ENCODE data around the gene NNT.
"Not testable (repeated sequence)": the region's sequence is repeated elsewhere in the genome, so short reads cannot be mapped to it uniquely, and the experiment has no call there.

Gene NNT

GRCh38 chr5:43584166-43584699, 18.7 kb upstream of the NNT start:
- DNase-seq, result no peak

- no peak for DNase-seq
Measured at GRCh38 chr5:43588842-43589241, 14.1 kb upstream of the NNT start.

GRCh38 chr5:43589310-43589709, 13.7 kb upstream of the NNT start:
- DNase-seq, result no peak

- no peak for DNase-seq
Measured at GRCh38 chr5:43590700-43591099, 12.3 kb upstream of the NNT start.

- DNase-seq, result no peak
Measured at GRCh38 chr5:43592363-43592762, 10.6 kb upstream of the NNT start.

- DNase-seq, result not testable (repeated sequence)
Measured at GRCh38 chr5:43598927-43599326, 4.1 kb upstream of the NNT start.

GRCh38 chr5:43601454-43602260, 1.3 kb upstream of the NNT start:
- no peak for DNase-seq

- DNase-seq, result peak; percentile 30
Measured at GRCh38 chr5:43603344-43604217, 601 bp downstream of the NNT start.

GRCh38 chr5:43604699-43605098, 1.7 kb downstream of the NNT start:
- no peak for DNase-seq

DNA sequence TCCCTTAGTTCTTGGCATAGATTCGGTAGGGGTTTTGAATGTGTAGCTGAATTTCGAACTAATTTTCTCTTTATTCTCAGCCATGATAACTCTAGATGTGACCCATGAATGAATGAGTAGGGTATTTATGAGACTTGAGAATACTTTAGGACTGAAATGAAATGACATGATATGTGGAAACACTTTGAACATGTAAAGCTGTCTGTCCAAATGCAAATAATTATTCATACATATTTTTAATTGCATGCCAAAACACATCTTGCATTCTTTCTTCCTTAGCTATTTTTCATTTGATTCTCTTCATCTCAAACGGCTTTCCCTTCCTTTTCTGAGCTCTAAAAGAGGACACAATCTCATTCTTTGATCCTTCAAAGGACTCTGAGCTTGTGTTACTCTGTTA, 3.4 kb downstream of the NNT start:
- DNase-seq, result no peak

DNA sequence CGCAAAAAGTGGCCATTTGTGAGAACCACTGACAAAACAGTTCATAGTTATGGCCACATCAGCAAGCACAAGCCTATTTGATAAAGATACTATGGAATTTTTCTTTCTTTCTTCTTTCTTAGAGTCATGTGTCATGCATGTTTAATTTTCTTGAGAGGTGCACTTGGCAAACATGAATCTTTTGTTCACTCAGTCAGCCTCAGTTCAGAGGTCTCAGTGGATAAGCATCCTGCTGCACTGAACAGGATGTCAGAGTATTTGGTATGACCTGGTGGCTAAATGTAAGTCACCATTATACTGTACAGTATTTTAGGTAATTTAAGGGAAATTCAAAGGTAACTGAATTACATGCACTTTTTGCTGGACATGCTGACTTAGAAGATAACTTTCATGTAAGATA, 5.4 kb downstream of the NNT start:
- no peak for DNase-seq

- no peak for DNase-seq
Measured at GRCh38 chr5:43609752-43610151, 6.8 kb downstream of the NNT start.

DNA sequence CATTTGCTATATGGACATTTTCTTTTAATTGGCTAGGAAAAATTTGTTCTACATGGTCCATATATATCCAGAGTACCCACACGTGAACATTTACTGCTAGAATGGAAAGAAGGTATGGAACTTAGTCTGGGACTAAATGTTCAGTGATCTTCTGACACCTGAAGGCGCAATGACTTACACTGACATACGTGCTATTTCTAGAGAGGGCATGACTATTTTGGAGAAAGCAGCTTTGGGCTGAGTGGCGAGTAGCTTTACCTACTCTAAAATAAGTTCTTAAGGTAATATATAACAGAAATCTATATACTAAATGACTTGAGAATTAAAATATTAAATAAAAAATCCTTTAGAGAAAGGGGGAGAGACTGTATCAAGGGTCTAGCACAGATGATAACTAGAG, 10.4 kb downstream of the NNT start:
- DNase-seq, result no peak

GRCh38 chr5:43615445-43616184, 12.6 kb downstream of the NNT start:
- no peak for DNase-seq

- no peak for DNase-seq
Measured at GRCh38 chr5:43616535-43616934, 13.6 kb downstream of the NNT start.

DNA sequence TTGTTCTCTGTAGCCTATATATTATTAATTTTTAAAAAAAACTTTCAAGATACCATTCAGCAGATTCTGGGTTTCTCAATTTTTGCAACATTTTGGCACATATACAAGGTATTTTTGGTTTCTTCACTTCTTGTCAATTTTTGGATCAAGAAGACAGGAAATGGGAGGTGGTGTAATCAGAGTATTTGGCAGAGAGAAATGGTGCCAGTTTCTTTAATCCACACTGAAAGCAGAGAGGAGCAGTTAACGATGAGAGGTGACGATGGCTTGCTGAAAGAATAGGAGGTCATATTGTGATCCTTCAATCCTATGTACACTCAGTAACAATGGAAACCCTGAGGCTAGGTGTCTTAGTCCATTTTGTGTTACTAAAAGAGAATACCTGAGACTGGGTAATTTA, 16.4 kb downstream of the NNT start:
- DNase-seq, result no peak

GRCh38 chr5:43619911-43620310, 16.9 kb downstream of the NNT start:
- DNase-seq, result no peak

DNA sequence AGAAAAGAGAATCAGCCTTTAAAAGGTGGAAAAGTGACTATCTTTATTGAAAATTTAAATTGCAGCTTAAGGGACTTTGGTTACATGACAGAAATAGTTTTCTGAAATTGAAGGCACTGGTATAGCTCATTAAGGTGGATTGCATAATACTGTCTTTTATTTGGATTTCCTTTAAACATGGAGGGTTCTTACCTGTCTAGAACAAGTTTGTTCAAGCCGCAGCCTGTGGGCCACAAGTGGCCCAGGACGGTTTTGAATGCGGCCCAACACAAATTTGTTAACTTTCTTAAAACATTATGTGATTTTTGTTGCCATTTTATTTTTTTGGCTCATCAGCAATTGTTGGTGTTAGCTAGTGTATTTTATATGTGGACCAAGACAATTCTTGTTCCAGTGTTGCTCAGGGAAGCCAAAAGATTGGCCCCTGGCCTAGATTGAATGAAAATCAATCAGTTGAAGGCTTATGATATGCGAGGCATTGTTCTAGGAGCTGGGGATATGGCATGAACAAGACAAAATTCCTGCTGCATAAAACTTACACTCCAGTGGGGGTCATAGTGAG, 18.0 kb downstream of the NNT start:
- DNase-seq, result no peak

GRCh38 chr5:43622074-43622473, 19.1 kb downstream of the NNT start:
- no peak for DNase-seq

GRCh38 chr5:43623048-43623680, 20.2 kb downstream of the NNT start:
- DNase-seq, result no peak

DNA sequence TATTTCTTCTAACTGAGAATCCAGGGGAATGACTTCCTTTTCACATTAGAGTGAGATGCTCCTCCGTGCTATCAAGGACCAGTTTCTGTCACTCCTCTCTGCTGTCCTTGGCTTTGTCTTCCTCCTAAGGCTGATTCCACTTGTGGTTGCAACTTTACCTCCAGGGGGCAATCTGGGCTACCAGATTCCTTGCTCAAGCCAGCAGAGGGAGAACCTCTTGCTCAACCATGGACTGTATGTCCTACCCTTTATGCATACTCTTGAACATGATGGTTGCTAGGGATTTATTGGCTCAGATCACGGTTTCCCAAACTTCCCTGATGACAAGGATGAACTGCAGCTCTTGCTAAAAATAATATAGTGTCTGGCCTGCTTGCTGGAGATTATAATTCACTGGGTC, 24.0 kb downstream of the NNT start:
- DNase-seq, result no peak

DNA sequence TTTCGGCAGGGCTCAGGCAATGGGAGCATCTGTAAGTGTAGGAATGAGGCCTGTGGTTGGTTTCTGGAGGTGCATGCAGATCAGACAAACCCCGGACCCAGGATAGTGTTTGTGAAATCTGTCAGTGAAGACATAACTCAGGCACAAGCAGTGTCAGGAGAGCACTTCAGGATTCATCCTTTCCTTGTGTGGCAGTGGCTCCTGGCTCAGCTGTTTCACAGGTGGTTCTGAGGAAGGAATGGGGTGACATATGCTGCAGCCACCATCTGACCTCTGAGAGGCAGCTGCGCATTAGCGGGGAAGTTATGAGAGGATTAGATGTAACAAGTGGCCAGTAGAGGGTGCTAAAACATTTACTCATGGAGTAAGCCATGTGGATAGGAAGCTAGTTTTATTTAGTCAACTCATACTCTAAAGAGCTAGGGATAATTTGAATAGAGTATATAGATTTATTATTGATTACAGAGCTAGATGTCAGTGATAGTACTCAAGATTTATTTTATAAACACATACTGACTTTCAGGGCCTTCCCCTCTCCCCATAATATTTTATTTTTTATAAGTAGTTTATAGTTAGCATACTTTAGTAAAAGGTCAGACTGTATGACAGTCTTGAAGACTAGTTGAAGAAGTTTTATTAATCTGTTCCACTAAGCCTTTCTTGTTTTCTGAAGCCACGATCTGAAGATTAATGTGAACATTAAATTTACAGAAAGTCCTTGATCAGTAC, 28.4 kb downstream of the NNT start:
- DNase-seq, result peak; percentile 11

Measured in NCI-H1436 treated with DMSO at 0.1 percent for 48 hours (cell line).